ENCODE measurements around the gene DYRK1A.

The DYRK1A gene

DNA sequence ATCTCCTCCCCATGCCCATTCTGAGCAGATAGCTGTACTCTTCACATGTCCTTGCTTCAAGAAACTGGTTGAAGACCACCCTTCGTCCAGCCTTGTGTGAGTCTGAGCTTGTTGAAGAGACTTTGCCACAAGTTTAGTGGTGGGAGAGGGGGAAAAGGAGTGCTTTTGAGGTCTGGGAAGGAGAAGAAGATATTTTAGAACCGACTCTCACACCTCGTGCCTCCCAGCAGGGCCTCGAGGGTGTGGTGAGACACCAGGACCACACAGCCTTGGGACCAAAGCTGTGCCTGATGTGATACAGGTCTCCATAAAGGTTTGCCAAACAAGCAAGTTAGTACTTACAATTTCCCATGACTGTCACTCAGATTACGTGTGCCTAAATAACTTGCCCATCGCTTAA is 201.8 kb downstream of the DYRK1A start:
- H3K4me1 ChIP-seq (ENCODE audit: control insufficient read depth in 1 of 2, insufficient read depth in 2 of 2, low read length in 2 of 2): peaks cover 10 to 17% of the 10 kb centered on the region in 2 donors
- no peak overlapping the region for H3K4me3 ChIP-seq (ENCODE audit: low read depth in 1 of 2, low read length in 2 of 2)
- no peaks in the 10 kb centered on the region for H3K36me3 ChIP-seq (ENCODE audit: control insufficient read depth in 1 of 2, insufficient read depth in 2 of 2, low read length in 2 of 2)
- no peaks in the 10 kb centered on the region for H3K9me3 ChIP-seq (ENCODE audit: control insufficient read depth in 1 of 2, low read length in 2 of 2)
- peaks cover 5 to 8% of the 10 kb centered on the region in 2 donors for H3K27me3 ChIP-seq (ENCODE audit: control insufficient read depth in 1 of 2, insufficient read depth in 2 of 2, low read length in 2 of 2)
- H3K9ac ChIP-seq (ENCODE audit: low read depth in 1 of 2, low read length in 2 of 2): no peak overlapping the region
- H3K27ac ChIP-seq (ENCODE audit: low read depth, low read length): no peak overlapping the region

- Histone ChIP-seq H3K9me3 (ENCODE audit: control insufficient read depth in 1 of 2, low read length in 2 of 2) (no peaks in the 10 kb centered on the region), H3K27me3 (ENCODE audit: control insufficient read depth in 1 of 2, insufficient read depth in 2 of 2, low read length in 2 of 2) (peaks cover 5 to 8% of the 10 kb centered on the region in 2 donors), H3K36me3 (ENCODE audit: control insufficient read depth in 1 of 2, insufficient read depth in 2 of 2, low read length in 2 of 2) (no peaks in the 10 kb centered on the region), H3K9ac (ENCODE audit: low read depth in 1 of 2, low read length in 2 of 2) (no peak overlapping the region), H3K4me3 (ENCODE audit: low read depth in 1 of 2, low read length in 2 of 2) (no peak overlapping the region), H3K4me1 (ENCODE audit: control insufficient read depth in 1 of 2, insufficient read depth in 2 of 2, low read length in 2 of 2) (peaks cover 10 to 17% of the 10 kb centered on the region in 2 donors), H3K27ac (ENCODE audit: low read depth, low read length) (no peak overlapping the region)
Observed at GRCh38 chr21:37568916-37569315, 202.3 kb downstream of the DYRK1A start.

GRCh38 chr21:37571442-37571841 is 204.9 kb downstream of the DYRK1A start:
- Histone ChIP-seq H3K27ac (ENCODE audit: low read depth, low read length) (no peak overlapping the region), H3K4me3 (ENCODE audit: low read depth in 1 of 2, low read length in 2 of 2) (no peak overlapping the region), H3K9ac (ENCODE audit: low read depth in 1 of 2, low read length in 2 of 2) (no peak overlapping the region), H3K36me3 (ENCODE audit: control insufficient read depth in 1 of 2, insufficient read depth in 2 of 2, low read length in 2 of 2) (no peaks in the 10 kb centered on the region), H3K9me3 (ENCODE audit: control insufficient read depth in 1 of 2, low read length in 2 of 2) (no peaks in the 10 kb centered on the region), H3K4me1 (ENCODE audit: control insufficient read depth in 1 of 2, insufficient read depth in 2 of 2, low read length in 2 of 2) (no peaks in the 10 kb centered on the region), H3K27me3 (ENCODE audit: control insufficient read depth in 1 of 2, insufficient read depth in 2 of 2, low read length in 2 of 2) (peaks cover 5 to 8% of the 10 kb centered on the region in 2 donors)

- H3K27me3 ChIP-seq (ENCODE audit: control insufficient read depth in 1 of 2, insufficient read depth in 2 of 2, low read length in 2 of 2): peaks cover 5 to 8% of the 10 kb centered on the region in 2 donors
Observed at GRCh38 chr21:37574316-37574715, 207.7 kb downstream of the DYRK1A start.

GRCh38 chr21:37574751-37575150 is 208.2 kb downstream of the DYRK1A start:
- Histone ChIP-seq H3K36me3 (ENCODE audit: control insufficient read depth in 1 of 2, insufficient read depth in 2 of 2, low read length in 2 of 2) (no peaks in the 10 kb centered on the region), H3K4me1 (ENCODE audit: control insufficient read depth in 1 of 2, insufficient read depth in 2 of 2, low read length in 2 of 2) (no peaks in the 10 kb centered on the region), H3K9me3 (ENCODE audit: control insufficient read depth in 1 of 2, low read length in 2 of 2) (peaks cover 0 to 13% of the 10 kb centered on the region in 2 donors), H3K27ac (ENCODE audit: low read depth, low read length) (no peak overlapping the region), H3K9ac (ENCODE audit: low read depth in 1 of 2, low read length in 2 of 2) (no peak overlapping the region), H3K4me3 (ENCODE audit: low read depth in 1 of 2, low read length in 2 of 2) (no peak overlapping the region), H3K27me3 (ENCODE audit: control insufficient read depth in 1 of 2, insufficient read depth in 2 of 2, low read length in 2 of 2) (peaks cover 5 to 8% of the 10 kb centered on the region in 2 donors)

More at GRCh38 chr21:37574316-37574715, 207.7 kb downstream of the DYRK1A start:
- Histone ChIP-seq H3K4me3 (ENCODE audit: low read depth in 1 of 2, low read length in 2 of 2) (no peak overlapping the region), H3K9ac (ENCODE audit: low read depth in 1 of 2, low read length in 2 of 2) (no peak overlapping the region), H3K4me1 (ENCODE audit: control insufficient read depth in 1 of 2, insufficient read depth in 2 of 2, low read length in 2 of 2) (no peaks in the 10 kb centered on the region), H3K36me3 (ENCODE audit: control insufficient read depth in 1 of 2, insufficient read depth in 2 of 2, low read length in 2 of 2) (no peaks in the 10 kb centered on the region), H3K9me3 (ENCODE audit: control insufficient read depth in 1 of 2, low read length in 2 of 2) (peaks cover 0 to 13% of the 10 kb centered on the region in 2 donors), H3K27ac (ENCODE audit: low read depth, low read length) (no peak overlapping the region)

DNA sequence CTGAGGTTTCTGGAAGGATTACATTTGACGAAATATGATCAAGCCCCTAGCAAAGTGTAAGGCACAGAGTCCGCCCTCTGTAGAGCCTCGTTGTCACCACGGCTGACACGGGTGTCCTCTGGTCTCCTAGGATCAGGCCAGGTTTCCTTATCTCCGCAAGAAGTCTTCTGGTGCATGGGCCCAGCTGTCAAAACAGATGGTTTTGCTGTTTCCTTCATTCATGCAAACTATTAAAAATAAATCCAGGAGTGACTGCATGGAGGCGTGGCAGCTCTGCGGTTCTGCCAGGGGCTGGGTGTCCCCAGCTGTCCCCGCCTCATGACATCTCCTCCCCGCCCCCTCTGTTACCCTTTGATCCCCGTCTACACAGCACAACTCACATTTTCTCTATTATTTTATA is 209.0 kb downstream of the DYRK1A start:
- no peaks in the 10 kb centered on the region for H3K36me3 ChIP-seq (ENCODE audit: control insufficient read depth in 1 of 2, insufficient read depth in 2 of 2, low read length in 2 of 2)
- H3K4me1 ChIP-seq (ENCODE audit: control insufficient read depth in 1 of 2, insufficient read depth in 2 of 2, low read length in 2 of 2): no peaks in the 10 kb centered on the region
- H3K9ac ChIP-seq (ENCODE audit: low read depth in 1 of 2, low read length in 2 of 2): no peak overlapping the region
- peaks cover 0 to 13% of the 10 kb centered on the region in 2 donors for H3K9me3 ChIP-seq (ENCODE audit: control insufficient read depth in 1 of 2, low read length in 2 of 2)
- H3K4me3 ChIP-seq (ENCODE audit: low read depth in 1 of 2, low read length in 2 of 2): no peak overlapping the region
- peaks cover 5% of the 10 kb centered on the region in 2 donors for H3K27me3 ChIP-seq (ENCODE audit: control insufficient read depth in 1 of 2, insufficient read depth in 2 of 2, low read length in 2 of 2)
- H3K27ac ChIP-seq (ENCODE audit: low read depth, low read length): no peak overlapping the region

All from duodenal mucosa (tissue), 2 donors.